NB4 (cell line): Measurements from ENCODE around the gene ALX4.

Experiments used
- CTCF ChIP-seq: IDR thresholded peaks from one replicate; pipeline ENCODE4 v1.5.1; 2012; ENCODE audit warnings: low read depth, low read length
- POLR2A ChIP-seq: IDR thresholded peaks from 2 replicates; pipeline ENCODE4 v1.6.1; 2011; ENCODE audit warnings: mild to moderate bottlenecking; ENCODE audit not compliant: insufficient read length; ENCODE audit errors: extremely low read depth

- TF ChIP-seq CTCF (no peak), POLR2A (no peak)
These were observed 41.2 kb upstream of the ALX4 start for GRCh38 chr11:44351006-44351660.
